ENCODE data around the gene RAB5A. TPM values are rescaled to one million over a fixed set of nuclear protein-coding genes. Genes with fewer than 3 reads are reported as not detected.
A peak's percentile ranks its signal among the peaks of the same experiment; 100 is the strongest.
"Not testable (repeated sequence)": the region's sequence is repeated elsewhere in the genome, so short reads cannot be mapped to it uniquely, and the experiment has no call there.

RAB5A gene
- total RNA-seq, 1 donor from 2014 or later = 71.4 TPM

- no peak for TF ChIP-seq CTCF (IDR thresholded peaks at IDR 0.05; ENCODE audit: unreplicated experiment)
- no peak for DNase-seq (ENCODE audit: low spot score in 2 of 2, unreplicated experiment in 2 of 2)
- Mint-ChIP-seq H3K4me1 (no peaks in the 10 kb centered on the region), H3K27me3 (ENCODE audit: low read depth) (no peaks in the 10 kb centered on the region), H3K9me3 (no peaks in the 10 kb centered on the region), H3K27ac (no peak overlapping the region), H3K4me3 (no peak overlapping the region), H3K36me3 (no peaks in the 10 kb centered on the region)
These were observed 66.5 kb downstream of the RAB5A start for GRCh38 chr3:20013396-20013795.

GRCh38 chr3:20015525-20015924 is 68.6 kb downstream of the RAB5A start:
- H3K4me1 Mint-ChIP-seq = no peaks in the 10 kb centered on the region
- H3K9me3 Mint-ChIP-seq = no peaks in the 10 kb centered on the region
- no peaks in the 10 kb centered on the region for H3K36me3 Mint-ChIP-seq
- no peak for TF ChIP-seq CTCF (IDR thresholded peaks at IDR 0.05; ENCODE audit: unreplicated experiment)
- no peak overlapping the region for H3K4me3 Mint-ChIP-seq
- H3K27ac Mint-ChIP-seq = no peak overlapping the region
- H3K27me3 Mint-ChIP-seq (ENCODE audit: low read depth) = no peaks in the 10 kb centered on the region
- no peak for DNase-seq (ENCODE audit: low spot score in 2 of 2, unreplicated experiment in 2 of 2)

DNA sequence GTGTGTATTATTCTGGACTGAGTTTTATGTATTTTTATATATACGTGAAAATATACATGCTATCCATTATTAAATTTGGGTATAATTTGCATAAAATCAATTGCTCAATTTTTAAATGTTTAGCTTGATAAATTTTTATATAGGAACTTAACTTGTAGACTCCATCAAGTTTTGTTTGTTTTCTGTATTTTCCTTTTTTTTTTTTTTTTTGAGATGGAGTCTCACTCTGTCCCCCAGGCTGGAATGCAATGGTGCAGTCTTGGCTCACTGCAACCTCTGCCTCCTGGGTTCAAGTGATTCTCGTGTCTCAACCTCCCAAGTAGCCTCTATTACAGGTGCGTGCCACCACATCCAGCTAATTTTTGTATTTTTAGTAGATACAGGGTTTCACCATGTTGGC is 69.2 kb downstream of the RAB5A start:
- H3K27ac Mint-ChIP-seq; H3K9me3 Mint-ChIP-seq; DNase-seq (ENCODE audit: low spot score in 2 of 2, unreplicated experiment in 2 of 2); H3K4me3 Mint-ChIP-seq; H3K4me1 Mint-ChIP-seq; H3K36me3 Mint-ChIP-seq; H3K27me3 Mint-ChIP-seq (ENCODE audit: low read depth): not testable (repeated sequence)

GRCh38 chr3:20022954-20023622 is 76.2 kb downstream of the RAB5A start:
- no peak for TF ChIP-seq CTCF (IDR thresholded peaks at IDR 0.05; ENCODE audit: unreplicated experiment)
- no peak overlapping the region for H3K4me3 Mint-ChIP-seq

DNA sequence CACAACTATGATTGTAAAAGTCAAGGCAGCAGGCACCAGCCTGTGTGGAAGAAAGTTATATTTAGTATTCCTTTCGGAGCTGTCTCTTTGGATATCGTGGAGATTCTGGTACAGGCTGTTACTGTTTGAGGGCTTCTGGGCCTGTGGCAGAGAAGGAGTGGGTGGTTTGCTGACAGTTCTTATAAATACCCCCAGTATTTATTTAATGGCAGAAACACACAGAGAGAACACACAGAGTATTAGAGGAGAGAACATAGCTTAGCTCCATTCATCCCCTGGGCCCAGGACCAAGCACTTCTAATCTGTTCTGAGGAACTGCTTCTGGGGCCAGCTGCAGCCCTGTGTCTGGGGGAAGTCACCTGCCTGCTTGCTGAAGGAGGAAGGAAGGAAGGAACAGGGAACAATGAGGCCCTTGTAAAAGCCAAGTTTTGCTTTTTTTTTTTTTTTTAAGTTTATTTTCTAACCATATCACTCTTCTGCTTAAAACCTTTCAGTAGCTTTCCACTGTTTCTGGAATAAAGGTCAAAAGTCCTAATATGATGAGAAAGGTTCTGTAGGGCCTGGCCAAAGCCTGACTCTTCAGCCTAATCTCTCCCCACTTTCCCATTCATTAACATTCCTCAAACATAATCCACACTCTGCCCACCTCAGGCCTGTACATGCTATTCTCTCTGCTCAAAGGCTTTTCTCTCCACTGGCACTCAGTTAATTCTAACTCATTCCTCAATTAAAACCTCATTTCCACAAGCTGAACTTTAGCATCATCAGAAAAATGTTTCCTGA is 76.9 kb downstream of the RAB5A start:
- Mint-ChIP-seq H3K4me1 (peaks cover 16% of the 10 kb centered on the region), H3K4me3 (no peak overlapping the region), H3K27me3 (ENCODE audit: low read depth) (no peaks in the 10 kb centered on the region), H3K9me3 (no peaks in the 10 kb centered on the region), H3K27ac (peak overlapping the region; percentile 83), H3K36me3 (no peaks in the 10 kb centered on the region)
- TF ChIP-seq CTCF (IDR thresholded peaks at IDR 0.05; ENCODE audit: unreplicated experiment) = no peak
- no peak for DNase-seq (ENCODE audit: low spot score in 2 of 2, unreplicated experiment in 2 of 2)

More at GRCh38 chr3:20022954-20023622, 76.2 kb downstream of the RAB5A start:
- Mint-ChIP-seq H3K27me3 (ENCODE audit: low read depth) (no peaks in the 10 kb centered on the region), H3K27ac (peak overlapping the region; percentile 83), H3K9me3 (no peaks in the 10 kb centered on the region), H3K36me3 (no peaks in the 10 kb centered on the region), H3K4me1 (peaks cover 16% of the 10 kb centered on the region)
- DNase-seq (ENCODE audit: low spot score in 2 of 2, unreplicated experiment in 2 of 2) = no peak

GRCh38 chr3:20027136-20027535 is 80.2 kb downstream of the RAB5A start:
- Mint-ChIP-seq H3K4me1 (peaks cover 16% of the 10 kb centered on the region), H3K9me3 (no peaks in the 10 kb centered on the region), H3K27ac (no peak overlapping the region), H3K4me3 (no peak overlapping the region), H3K27me3 (ENCODE audit: low read depth) (no peaks in the 10 kb centered on the region), H3K36me3 (no peaks in the 10 kb centered on the region)
- TF ChIP-seq CTCF (IDR thresholded peaks at IDR 0.05; ENCODE audit: unreplicated experiment) = no peak
- DNase-seq (ENCODE audit: low spot score in 2 of 2, unreplicated experiment in 2 of 2) = no peak
